GM18517 (cell line): ENCODE results near the gene GDPD5.

Experiments
- ATAC-seq: cut with Tn5 transposase; IDR thresholded peaks from one replicate; pipeline ENCODE4 v1.9.1; 2021; ENCODE audit warnings: mild to moderate bottlenecking, moderate library complexity; ENCODE audit not compliant: unreplicated experiment

The GDPD5 gene

DNA sequence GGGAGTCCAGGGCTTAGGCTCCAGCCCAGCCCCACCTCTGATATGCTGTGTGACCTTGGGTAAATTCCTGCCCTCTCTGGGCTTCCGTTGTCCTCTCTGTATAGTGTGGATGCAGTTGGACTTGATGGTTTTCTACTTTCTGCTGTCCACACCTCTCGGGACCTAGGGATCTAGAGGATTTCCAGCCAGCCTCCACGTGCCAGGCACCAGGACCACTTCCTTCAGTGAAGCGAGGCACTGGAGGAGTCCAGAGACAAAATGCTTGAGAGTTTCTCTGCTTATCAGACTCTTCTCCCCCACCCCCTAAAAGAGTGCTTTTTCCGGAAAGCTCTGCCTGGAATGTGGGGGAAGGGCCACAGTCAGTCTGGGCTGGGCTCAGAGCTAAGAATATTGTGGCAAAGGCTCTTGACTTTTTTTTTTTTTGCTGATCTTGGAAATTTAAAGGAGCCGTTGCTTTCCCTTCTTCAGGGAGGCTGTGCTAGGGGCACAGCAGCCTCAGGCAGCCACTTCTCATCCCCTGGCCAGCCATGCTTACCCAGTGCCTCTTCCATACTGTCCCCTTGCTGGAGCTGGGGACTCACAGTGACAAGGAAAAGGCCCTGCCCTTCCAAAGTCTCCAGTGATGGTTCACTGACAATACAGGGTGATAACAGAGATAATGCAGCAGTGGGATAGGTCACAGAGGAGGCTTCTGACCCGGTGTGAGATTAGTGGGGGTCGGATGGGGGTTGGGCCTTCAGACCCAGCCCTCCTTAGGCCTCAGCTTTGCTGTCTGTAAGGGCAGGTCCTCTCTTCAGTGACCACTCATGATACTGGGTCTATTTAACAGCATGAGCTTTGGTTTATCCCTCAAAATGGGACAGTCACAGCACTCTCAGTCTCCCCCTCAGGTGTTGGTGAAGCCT is 33.5 kb upstream of the GDPD5 start:
- no peak for ATAC-seq

DNA sequence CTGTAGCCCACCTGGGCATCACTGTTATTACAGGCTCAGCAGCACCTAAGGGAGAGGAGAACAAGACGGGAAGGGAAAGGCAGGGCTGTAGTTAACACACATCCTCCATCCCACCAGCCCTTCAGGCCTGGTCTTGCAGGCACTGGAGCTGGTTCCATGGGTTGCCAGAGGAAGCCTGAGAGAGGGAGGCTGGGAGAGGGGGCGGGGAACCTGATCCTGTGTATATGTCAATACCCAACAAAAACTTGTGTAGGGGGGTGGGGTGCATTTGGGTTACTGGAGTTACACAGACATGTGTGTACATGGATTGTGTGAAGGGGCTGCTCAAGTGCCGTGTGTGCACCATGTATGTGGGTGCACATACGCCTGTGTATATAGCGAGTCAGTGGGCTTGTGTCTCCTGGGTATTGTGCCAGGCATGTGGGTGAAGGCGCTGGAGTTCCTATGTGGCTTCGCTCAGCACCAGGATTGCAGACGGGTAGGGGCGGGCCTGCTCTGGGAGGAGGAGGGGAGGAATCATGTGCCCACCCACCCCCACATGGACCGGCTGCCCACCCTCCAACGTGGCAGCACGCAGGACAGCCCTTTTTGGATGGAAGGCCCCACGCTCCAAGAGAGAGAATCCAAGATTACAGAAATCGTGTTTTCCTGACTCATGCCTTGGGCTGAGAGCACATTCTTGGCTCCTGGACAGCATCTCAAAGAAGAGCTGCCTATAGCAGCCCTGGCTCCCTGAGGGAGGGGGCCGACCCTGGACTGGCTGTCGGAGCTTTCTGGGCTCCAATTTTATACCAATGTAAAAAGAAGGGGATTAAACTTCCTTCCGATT is 32.1 kb upstream of the GDPD5 start:
- ATAC-seq, result no peak

DNA sequence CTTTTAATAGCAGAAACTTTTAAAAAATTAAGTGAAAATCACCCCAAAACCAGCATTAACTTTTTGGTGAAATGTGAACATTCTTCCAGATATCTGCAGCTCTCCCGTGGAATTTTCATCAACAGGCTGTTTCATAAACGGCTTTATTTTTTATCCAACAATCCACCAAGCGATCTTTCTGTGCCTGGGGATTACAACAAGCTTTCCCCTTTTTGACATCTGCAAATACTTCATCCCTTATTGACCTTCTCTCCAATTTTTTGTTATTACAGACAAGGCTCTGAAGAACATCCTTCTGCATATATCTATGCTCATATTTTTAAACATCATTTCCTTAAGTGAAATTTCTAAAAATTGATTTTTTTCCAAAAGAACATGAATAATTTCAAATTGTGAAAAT is 30.5 kb upstream of the GDPD5 start:
- no peak for ATAC-seq

DNA sequence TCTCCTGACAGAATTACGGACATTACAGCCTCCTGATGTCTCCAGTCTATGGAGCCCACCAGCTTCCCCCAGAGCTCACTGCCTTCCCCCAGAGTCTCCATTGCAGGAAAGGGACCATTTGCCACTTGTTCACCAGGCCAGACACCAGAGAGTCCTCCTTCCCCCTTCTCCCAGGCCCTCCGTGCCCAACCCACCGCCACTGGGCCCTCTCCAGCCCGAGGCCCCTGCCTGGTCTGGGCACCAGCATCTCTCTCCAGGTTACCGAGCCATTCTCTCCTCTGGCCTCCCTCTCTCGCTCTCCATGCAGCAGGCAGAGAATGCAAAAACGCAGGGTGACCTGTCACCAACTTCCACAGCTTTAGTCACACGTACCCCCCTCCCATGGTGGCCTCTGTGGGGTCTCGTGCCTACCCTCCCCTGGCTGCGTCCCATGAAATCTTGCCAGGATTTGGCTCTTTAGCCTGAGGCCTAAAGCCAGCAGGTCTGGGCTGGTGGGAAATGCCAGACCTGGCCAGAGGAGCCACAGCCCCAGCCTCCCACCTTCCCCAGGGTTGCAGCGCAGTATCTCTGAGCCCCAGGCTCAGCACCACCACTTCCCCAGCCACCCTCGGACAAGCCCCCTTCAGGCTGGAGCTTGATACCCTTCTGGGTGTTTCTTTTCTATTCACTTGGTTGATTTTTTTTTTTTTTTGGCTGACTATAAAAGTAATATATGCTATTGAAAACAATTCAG is 29.5 kb upstream of the GDPD5 start:
- no peak for ATAC-seq

DNA sequence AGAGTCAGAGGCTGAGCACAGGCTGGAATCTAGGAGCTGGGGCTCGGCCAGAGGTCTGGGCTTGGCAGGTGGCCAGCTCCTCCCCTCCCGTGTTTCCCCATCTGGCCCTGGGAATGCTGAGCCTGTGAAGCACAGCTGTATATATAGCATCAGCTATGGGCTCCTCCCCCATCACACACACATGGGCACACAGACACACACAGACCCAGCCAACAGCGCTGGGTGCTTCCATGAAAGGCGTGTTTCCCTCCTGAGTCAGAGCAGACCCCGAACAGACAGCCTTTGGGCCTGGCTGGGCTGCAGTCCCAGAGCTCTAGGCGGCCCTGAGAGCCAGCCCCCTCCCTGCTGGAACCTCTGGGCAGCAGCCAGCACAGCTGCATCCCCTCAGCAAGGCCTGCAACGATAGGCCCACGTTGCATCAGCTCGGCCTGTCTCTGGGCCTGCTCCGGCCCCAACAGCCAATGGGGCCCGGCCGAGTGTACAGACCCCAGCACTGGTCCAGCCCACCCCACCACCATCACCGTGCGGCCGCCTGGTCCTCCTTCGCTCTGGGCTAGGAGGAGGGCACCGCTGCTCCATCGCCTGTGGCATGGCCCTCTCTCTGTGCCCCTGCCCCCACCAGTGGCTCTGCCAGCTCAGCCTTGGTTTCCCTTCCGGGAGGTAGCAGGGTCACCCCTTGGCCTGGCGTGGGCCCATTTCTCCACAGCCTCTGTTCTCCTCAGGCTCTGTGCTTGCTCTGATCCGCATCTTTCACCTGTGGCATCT is 28.7 kb upstream of the GDPD5 start:
- no peak for ATAC-seq

DNA sequence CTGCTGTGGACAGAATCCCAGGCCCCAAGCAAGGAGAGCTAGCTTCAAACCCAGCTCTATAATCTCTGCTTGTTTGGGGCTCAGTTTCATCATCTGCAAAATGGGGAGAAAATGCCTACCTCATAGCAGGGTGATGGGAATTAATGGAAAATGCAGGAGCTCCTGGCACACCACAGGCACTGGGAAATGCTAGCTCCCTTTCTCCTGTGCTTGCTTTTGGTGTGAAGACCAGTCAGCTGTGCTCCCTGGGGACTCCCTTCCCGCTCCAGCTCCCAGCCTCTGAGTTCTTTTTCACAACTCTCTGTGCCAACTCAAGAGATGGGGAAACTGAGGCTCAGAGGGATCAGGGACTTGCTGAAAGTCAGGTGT is 28.1 kb upstream of the GDPD5 start:
- no peak for ATAC-seq

DNA sequence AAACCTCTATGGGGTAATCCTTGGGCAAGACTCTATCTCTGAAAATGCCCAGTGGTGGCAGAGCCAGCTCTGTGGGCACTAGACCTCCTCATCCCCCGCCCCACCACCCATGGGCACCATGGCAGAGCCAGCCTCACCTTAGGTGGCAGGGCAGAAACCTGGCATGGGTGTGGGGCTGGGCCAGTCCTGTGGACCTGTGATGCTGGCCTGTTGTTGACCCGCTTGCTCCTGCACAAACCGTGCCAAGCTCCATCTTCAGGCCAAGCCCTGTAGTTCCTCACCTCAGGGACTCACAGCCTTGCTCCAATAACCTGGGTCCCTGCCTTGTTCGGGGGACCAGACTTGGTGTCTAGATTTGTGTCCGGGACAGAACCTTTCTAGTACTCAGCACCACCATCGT is 27.4 kb upstream of the GDPD5 start:
- no peak for ATAC-seq

DNA sequence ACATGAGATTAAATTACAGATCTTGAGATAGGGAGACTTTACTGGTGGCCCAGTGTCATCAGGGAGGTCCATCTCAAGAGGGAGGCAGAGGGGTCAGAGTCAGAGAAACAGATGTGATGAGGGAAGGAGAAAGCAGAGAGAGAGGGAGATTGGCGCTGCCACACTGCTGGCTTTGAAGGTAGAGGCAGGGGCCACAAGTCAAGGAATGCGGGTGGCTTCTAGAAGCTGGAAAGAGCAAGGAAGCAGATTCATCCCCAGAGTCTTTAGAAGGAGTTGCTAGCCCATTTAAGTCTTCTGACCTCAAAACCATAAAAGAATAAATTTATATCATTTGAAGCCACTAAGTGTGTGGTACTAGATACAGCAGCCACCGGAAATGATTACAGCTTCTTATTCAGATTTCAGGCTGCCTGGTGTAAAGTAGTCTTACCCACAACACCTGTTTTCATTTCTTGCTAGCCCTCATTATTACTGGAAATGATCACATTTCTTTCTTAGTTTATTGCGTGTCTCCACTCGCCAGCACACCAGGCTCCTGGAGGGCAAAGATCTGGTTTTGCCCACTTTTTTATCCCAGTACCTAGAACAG is 23.7 kb upstream of the GDPD5 start:
- ATAC-seq, result no peak

DNA sequence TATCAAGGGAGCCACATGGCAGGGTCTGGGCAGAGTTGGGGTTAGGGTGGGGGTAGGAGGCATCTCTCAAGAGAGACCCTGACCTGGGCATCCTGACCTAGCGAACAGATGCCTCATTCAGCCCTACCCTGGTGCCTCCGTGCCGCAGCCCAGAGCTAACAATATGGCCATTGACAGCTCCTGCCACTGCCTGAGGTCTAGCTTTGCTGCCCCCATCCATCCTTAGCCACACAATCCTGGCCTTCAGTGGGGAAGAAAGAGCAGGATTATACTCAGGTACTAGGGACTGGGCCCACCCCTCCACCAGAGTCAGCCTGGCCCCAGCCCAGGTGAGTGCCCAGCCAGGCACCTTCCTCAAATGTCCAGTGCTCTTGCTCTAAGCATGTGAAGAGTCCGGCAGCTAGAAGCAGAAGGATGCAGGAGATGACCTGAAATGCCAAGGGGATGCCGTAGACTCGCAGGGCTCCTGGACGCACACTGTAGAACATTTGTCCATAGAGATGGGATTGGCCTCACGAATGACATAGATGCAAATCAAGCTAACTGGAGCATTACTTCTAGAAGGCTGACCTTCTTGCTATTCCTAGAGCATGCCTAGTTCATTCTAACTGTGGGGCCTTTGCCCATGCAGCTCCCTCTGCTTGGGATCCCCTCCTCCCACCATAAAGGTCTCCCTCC is 23.0 kb upstream of the GDPD5 start:
- no peak for ATAC-seq

DNA sequence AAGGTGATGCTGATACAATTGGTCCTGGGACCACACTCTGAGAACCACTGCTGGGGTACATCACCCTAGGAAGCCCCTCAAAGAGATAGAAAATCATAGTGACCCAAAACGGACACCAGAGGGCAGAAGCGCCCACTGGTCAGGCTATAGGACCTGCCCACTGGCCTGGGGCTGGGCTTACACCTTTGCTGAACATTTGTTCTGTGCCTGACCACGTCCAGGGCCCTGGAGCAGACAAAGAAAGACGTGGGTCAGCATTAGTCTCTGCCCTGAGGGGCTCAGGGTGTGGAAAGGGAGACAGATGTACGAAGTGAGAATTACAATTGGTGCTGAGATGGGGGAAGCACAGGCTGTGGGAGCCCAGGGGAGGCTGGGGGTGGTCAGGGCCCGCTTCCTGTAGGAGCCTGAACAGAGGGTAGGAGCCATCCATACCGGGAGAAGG is 21.9 kb upstream of the GDPD5 start:
- ATAC-seq, result no peak

DNA sequence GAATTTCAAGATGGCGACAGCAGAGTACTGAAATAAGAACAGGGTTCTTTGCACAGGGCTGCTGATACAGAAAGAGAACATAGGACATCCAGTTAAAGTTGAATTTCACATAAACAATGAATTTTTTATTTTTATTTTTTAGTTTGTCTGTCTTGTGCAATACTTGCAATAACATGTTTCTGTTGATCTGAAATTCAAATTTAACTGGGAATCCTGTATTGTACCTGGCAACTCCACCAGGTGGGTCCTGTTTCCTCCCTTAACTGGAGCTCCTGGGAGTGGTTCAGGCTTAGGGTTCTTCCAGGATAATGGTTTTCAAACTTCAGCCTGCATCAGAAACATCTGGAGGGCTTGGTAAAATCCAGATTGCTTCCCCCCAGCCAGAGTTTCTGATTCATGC is 21.4 kb upstream of the GDPD5 start:
- ATAC-seq, result no peak

DNA sequence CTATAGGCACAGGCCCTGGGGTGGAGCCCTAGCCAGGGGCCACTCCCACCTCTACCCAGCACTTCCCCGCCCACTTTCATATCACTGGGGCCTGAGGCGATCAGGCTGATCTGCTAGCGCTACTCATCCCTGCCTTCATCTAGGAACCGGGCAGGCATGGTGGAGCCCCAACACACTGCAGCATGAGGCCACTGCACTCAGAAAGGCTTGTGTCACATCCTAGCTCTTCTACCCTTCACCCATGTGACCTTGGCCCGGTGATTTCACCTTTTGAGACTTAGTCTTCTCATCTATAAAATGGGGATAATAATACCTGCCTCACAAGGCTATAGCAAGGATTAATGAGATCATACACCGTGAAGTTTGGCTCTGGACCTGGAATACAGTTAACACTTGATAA is 18.1 kb upstream of the GDPD5 start:
- no peak for ATAC-seq

DNA sequence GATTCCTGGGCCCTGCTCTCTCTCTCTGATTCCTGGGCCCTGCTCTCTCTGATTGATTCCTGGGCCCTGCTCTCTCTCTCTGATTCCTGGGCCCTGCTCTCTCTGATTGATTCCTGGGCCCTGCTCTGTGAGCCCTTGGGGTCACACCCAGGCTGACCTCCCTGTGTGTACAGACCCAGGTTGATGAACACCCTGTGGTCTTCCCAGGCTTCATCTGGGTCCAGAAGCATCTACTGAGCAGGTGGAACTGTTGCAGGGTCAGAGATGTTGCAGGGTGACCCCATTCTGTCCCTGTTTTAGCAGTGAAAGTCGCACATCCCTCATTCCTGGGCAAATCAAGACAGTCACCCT is 16.3 kb upstream of the GDPD5 start:
- ATAC-seq, result no peak

DNA sequence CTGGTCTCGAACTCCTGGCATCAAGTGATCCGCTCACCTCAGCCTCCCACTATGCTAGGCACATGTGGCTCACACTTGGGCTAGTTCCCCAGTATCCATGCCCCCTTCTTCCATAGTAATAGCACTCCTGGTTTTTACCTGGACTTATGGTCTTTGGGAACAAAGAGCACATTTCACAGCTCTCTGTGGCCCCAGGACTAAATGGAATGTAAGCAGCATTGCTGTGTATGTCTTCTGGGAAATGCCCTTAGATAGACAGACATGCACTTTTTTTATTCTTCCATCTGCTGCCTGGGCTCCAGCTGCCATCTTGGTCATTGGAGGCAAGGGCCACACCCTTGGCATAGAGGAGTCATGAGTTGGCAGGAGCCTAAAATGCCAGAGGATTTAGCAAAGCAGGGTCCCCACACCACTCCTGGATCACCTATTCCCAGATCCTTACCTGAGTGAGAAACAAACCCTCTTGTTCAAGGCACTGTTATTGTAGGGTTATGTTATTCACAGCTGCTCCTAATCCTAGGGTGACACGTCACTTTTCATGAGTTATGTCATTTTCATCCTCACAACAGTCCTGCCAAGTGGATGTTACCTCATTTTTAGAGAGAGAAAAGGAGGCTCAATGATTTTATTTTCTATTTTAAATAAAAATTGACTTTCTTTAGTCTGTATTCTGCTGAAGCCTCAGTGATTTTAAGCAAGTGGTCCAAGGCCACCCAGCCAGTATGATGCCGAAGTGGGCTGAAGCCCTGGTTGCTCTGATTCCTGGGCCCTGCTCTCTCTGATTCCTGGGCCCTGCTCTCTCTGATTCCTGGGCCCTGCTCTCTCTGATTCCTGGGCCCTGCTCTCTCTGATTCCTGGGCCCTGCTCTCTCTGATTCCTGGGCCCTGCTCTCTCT is 15.7 kb upstream of the GDPD5 start:
- no peak for ATAC-seq

DNA sequence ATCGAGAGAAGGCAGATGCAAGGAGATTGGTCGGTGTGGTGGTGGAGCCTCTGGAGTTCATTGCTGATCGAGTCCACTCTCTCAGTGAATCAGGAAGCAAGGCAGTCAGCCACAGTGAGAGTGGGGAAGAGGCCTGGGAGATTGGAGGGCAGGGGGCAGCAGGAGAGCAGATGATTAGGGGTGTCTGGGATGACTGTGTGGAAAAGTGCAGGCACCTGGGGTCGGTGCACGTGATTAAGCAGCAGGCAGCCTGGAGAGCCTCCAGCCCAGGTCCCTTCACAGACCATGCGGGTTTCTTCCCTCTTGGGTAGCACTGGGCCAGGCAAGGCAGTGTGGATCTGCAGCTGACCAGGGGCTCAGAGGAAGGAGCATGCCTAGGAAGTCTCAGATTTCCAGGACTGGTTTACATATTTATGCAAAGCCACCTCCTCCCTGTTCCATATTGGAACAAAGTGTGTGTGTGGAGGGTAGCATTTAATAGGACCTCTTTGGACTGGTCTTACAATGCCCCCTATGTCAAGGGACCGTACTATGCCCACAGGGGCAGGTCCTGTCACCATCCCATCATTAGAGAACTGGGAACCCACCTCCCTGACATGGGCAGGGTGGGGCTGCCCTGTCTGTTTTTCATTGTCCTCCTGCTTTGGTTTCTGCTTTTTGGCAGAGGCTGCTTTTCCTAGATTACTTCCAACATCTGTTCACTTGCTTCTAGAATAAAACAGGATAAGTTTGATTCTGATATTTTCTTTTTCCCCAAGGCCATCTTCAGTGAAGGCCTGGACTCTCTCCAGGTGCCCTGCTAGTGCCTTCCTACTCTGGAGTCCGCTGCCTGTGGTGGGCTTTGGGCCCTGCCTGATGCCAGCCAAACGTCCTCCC is 14.0 kb upstream of the GDPD5 start:
- no peak for ATAC-seq

DNA sequence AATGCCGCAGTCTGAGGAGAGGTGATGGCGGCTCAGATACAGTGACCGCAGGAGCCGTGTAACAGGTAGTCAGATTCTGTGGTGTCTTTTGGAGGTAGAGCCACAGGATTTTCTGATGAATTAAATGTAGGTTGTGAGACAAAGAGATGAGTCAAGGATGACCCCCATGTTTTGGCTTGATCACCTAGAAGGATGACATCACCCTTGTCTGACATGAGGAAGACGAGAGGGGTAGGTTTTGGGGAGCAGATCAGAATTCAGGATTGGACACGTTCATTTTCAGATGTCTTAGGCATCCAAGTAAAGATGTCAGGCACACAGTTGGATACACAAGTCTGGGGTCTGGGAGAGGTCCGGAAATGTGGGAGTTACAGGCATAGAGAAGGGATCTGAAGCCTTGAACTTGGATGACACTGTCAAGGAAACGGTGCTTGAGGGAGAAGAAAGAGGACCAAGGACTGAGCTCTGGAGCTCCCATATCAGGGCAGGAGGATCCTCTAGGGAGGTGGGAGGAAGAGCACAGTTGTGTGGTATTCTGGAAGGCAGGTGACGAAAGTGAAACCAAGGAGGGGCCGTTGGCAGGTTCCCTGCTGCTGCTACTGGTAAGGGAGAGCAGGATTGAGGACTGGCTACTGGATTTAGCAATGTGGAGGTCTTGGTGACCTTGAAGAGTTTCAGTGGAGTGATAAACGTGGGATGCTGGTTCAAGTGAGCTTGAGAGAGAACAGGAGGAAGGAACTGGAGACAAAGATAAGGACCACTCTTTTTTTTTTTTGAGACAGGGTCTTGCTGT is 12.6 kb upstream of the GDPD5 start:
- no peak for ATAC-seq

DNA sequence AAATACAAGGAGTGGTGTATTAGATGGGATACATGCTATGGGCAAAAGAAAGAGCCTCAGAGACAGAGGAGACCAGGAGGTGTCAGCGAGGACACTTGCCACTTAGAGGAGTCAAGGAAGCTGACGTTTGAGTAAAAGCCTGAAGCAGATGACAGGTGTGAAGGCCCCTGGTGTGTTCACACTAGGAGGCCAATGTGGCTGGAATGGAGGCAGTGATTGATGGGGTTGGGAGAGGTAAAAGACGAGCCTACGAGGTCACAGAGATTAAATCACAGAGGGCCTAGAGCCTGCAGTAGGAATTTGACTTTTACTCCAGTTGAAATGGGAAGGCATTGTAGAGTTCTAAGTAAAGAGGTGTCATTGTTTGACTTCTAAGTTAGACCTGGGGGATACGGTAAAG is 12.0 kb upstream of the GDPD5 start:
- no peak for ATAC-seq
